DMS114 treated with DMSO at 0.1 percent for 48 hours (cell line): ENCODE data around the gene BCAP29.
A peak's percentile ranks its signal among the peaks of the same experiment; 100 is the strongest.
"Not testable (repeated sequence)": the region's sequence is repeated elsewhere in the genome, so short reads cannot be mapped to it uniquely, and the experiment has no call there.

ENCODE experiments used
- DNase-seq: peaks from one replicate; lab custom pipeline; 2025; ENCODE audit not compliant: unreplicated experiment; lab: John Stamatoyannopoulos, UW

Gene BCAP29

GRCh38 chr7:107579885-107580715 lies at the start of gene BCAP29:
Gene BCAP29 (plus strand): TSS chr7:107580246. CDS start chr7:107580773, 527 bp downstream.
- DNase-seq: peak; percentile 48

GRCh38 chr7:107530751-107531150 lies 49.3 kb upstream of the BCAP29 start:
- DNase-seq: no peak

- DNase-seq: no peak
These were observed 45.9 kb upstream of the BCAP29 start for GRCh38 chr7:107534139-107534538.

GRCh38 chr7:107537228-107537627 lies 42.8 kb upstream of the BCAP29 start:
- DNase-seq: not testable (repeated sequence)

- DNase-seq: no peak
These were observed 42.0 kb upstream of the BCAP29 start for GRCh38 chr7:107538001-107538400.

- DNase-seq: no peak
These were observed 36.6 kb upstream of the BCAP29 start for GRCh38 chr7:107543338-107543993.

GRCh38 chr7:107544848-107545591 lies 35.0 kb upstream of the BCAP29 start:
- no peak for DNase-seq

- no peak for DNase-seq
These were observed 28.1 kb upstream of the BCAP29 start for GRCh38 chr7:107551936-107552335.

- DNase-seq: no peak
These were observed 24.2 kb upstream of the BCAP29 start for GRCh38 chr7:107555893-107556292.

GRCh38 chr7:107559864-107560263 lies 20.2 kb upstream of the BCAP29 start:
- no peak for DNase-seq

GRCh38 chr7:107560898-107561516 lies 19.0 kb upstream of the BCAP29 start:
- DNase-seq: no peak

GRCh38 chr7:107563081-107563774 lies 16.8 kb upstream of the BCAP29 start:
- DNase-seq: peak; percentile 43

GRCh38 chr7:107563775-107564552 lies 16.1 kb upstream of the BCAP29 start, which contains the start of the genes COG5 and DUS4L:
Gene COG5 (minus strand): TSS chr7:107563920. CDS start chr7:107563896, 24 bp downstream.
Gene DUS4L (plus strand): TSS chr7:107563971. CDS start chr7:107567071, 3,100 bp downstream.
- DNase-seq: peak; percentile 43

- DNase-seq: no peak
These were observed 15.3 kb upstream of the BCAP29 start for GRCh38 chr7:107564553-107565298.

- no peak for DNase-seq
These were observed 9.7 kb upstream of the BCAP29 start for GRCh38 chr7:107570298-107570697.

GRCh38 chr7:107573537-107573936 lies 6.5 kb upstream of the BCAP29 start:
- no peak for DNase-seq

- no peak for DNase-seq
These were observed 527 bp upstream of the BCAP29 start for GRCh38 chr7:107579554-107579884.

- DNase-seq: no peak
These were observed 804 bp downstream of the BCAP29 start for GRCh38 chr7:107580716-107581383.
